ENCODE results near the gene FHDC1.
A peak's percentile ranks its signal among the peaks of the same experiment; 100 is the strongest.

FHDC1 gene

DNA sequence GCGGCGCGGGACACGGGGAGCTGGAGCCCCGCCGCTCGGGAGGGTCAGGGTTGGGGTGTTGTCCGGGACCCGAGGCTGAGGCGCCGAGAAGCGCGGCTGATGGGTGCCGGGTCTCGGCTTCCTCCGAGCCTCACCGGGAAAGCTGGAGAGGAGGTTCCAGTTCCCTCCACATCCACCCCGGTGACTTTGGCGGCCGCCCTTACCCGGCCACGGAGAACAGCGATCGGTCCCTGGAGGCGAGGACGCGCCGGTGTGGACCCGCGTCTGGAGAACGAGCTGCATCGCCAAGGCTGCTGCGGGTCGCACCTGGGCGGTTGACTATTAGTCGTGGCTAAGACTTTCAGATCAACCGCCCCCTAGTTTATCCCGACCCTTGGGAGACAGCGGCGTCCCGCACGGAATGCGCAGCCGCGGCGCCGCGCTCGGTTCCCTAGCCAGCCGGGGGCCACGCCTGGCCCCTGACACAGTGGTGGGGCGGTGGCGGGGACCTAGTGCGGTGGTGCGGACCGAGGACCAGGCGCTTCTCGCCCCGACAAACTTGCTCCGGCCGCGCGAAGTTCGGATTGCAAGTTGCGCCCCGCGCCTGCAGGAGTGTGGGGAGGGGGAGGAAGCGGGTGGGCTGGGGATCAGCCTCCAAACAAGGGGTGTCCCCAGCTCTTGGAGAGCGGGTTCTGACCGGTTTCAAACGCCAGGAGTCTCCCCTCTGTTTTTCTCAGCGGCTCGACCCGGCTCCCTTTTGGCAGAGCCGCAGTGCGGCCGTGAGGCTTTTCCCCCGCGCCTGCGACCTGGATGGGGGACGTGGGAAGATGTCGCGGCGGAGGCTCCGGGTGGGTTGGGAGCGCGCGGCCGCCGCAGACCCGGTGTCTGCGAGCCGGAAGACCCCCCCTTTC is 568 bp downstream of the FHDC1 start:
- DNase-seq (ENCODE audit: low read depth), result peak; percentile 60
- Histone ChIP-seq H3K27me3 (replicated peaks; ENCODE audit: control insufficient read depth, insufficient read depth, low read length) (peaks cover 24% of the 10 kb centered on the region), H3K36me3 (ENCODE audit: control insufficient read depth, insufficient read depth, low read length, severe bottlenecking) (no peaks in the 10 kb centered on the region), H3K4me1 (ENCODE audit: control insufficient read depth, insufficient read depth, low read length) (peaks cover 3% of the 10 kb centered on the region), H3K4me3 (ENCODE audit: low read length) (peak overlapping the region; percentile 76), H3K9ac (ENCODE audit: low read length) (peak overlapping the region; percentile 15), H3K9me3 (ENCODE audit: control insufficient read depth, low read length) (no peaks in the 10 kb centered on the region)

DNA sequence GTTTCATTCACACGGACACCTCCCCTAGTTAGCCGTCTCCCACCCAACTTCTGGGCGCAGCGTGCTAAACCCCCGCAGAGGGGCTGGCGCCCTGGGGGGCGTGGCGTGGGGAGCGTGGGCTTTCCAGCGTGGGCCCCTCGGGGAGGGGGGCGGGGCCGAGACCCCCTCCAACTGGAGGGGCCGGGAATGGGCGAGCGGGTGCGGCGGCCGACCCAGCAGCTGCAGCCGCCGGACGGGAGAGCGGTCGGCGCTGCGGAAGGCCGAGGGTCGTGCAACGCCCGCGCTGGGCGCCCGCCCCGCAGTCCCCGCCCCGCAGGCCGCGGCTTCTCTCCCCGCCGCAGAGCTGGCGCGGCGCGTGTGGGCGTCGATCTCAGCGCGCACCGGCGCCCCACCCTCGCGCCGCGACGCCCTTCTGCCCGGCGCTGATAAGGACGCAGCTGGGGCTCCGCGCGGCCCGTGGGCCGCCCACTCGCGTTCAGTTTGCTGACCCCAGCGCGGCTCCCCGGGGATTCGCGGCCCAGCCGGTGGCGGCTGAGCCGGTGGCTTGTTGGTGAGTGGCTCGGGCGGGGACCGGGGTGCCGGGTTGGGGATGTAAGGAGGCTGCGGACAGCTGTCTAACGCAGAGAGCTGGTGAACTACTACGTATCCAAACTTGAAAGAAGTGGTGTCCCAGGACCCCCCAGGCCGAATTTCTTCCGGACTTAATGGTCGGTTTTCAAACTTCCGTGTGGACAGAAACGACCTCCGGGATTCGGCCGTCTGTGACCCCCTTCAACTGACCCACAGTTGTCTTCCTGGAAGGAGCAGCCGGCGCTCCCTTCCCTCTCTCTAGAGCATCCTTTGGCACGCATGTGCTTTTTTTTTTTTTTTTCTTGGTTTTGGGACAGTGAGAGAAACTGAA is 1.5 kb downstream of the FHDC1 start:
- peak overlapping the region; percentile 76 for H3K4me3 ChIP-seq (ENCODE audit: low read length)
- H3K27me3 ChIP-seq (replicated peaks; ENCODE audit: control insufficient read depth, insufficient read depth, low read length), result peaks cover 24% of the 10 kb centered on the region
- peaks cover 3% of the 10 kb centered on the region for H3K4me1 ChIP-seq (ENCODE audit: control insufficient read depth, insufficient read depth, low read length)
- no peaks in the 10 kb centered on the region for H3K36me3 ChIP-seq (ENCODE audit: control insufficient read depth, insufficient read depth, low read length, severe bottlenecking)
- peak; percentile 75 for DNase-seq (ENCODE audit: low read depth)
- no peaks in the 10 kb centered on the region for H3K9me3 ChIP-seq (ENCODE audit: control insufficient read depth, low read length)
- peak overlapping the region; percentile 54 for H3K9ac ChIP-seq (ENCODE audit: low read length)

DNA sequence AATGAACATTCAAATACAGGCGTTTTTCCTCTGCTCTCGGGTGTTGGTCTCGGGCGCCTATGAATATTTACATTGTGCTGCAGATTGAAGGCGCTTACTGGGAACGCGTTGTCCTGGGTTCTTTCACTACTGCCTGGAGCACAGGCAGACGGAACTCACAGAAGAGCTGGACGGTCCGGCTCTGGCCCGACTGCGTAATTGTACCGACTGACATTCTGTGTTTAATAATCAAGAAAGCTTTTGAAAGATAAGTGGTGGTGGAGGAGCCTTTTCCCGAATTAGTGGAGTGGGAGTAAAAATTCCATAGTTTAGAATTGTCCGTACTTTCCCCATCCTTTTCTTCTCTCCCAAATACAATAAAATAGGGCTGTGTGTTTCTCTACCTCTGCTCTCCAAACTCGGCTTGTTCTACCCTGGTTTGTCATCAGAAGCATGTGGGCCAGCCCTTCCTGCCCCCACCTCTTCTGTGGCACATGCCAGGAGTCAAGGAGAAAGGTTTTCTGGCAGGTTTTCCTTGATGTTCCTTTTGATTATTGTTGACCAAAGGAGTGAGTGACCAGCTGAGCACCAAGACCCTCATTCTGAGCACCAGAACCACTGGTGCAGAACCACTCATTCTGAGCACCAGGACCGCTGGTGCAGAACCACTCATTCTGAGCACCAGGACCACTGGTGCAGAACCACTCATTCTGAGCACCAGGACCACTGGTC is 2.3 kb downstream of the FHDC1 start:
- DNase-seq (ENCODE audit: low read depth), result peak; percentile 57
- Histone ChIP-seq H3K4me3 (ENCODE audit: low read length) (peak overlapping the region; percentile 76), H3K27me3 (replicated peaks; ENCODE audit: control insufficient read depth, insufficient read depth, low read length) (peaks cover 24% of the 10 kb centered on the region)

DNA sequence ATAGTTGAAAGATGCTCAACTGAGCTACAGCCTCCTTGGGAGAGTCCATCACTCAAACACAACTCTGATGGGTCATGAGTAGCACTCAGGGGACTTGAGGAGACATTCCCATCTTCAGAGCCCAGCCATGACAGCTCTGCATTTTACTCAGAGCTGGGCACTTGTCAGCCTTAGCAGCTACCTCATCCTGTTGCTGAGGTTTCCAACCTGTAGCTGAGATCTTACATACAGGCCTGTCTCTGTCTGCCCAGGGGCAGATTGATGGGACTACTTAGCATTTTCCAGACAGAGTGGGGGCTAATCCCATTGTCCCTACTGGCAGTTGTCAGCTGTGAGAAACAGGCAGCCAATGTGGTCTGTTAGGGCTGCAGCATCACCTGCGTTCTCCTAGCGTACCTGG is 3.5 kb downstream of the FHDC1 start:
- Histone ChIP-seq H3K4me3 (ENCODE audit: low read length) (no peak overlapping the region), H3K9me3 (ENCODE audit: control insufficient read depth, low read length) (no peaks in the 10 kb centered on the region), H3K4me1 (ENCODE audit: control insufficient read depth, insufficient read depth, low read length) (peaks cover 18% of the 10 kb centered on the region), H3K9ac (ENCODE audit: low read length) (no peak overlapping the region), H3K27me3 (replicated peaks; ENCODE audit: control insufficient read depth, insufficient read depth, low read length) (peaks cover 24% of the 10 kb centered on the region), H3K36me3 (ENCODE audit: control insufficient read depth, insufficient read depth, low read length, severe bottlenecking) (no peaks in the 10 kb centered on the region)
- DNase-seq (ENCODE audit: low read depth), result no peak

More for the DNA sequence above, 2.3 kb downstream of the FHDC1 start:
- H3K4me1 ChIP-seq (ENCODE audit: control insufficient read depth, insufficient read depth, low read length), result peaks cover 5% of the 10 kb centered on the region
- H3K9me3 ChIP-seq (ENCODE audit: control insufficient read depth, low read length), result no peaks in the 10 kb centered on the region
- H3K36me3 ChIP-seq (ENCODE audit: control insufficient read depth, insufficient read depth, low read length, severe bottlenecking), result no peaks in the 10 kb centered on the region
- peak overlapping the region; percentile 54 for H3K9ac ChIP-seq (ENCODE audit: low read length)

DNA sequence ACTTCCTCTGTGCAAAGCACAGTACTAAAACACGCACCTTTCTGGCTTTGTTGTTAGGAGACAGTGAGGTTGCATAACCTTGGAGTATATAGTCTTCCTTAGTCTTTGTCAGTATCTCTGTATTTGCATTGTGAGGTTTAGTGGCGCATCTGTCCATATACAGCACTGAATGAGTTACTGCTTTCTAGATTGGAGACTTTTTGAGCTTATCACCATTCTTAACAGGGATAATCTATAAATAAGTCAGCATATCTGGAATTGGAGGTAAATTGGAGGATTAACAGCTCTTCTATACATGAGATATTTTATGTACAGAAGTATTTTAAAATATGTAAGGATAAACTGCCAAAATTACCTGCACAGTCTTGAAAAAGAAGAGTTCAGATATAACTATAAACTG is 4.3 kb downstream of the FHDC1 start:
- no peak for DNase-seq (ENCODE audit: low read depth)
- H3K9me3 ChIP-seq (ENCODE audit: control insufficient read depth, low read length), result no peaks in the 10 kb centered on the region
- H3K36me3 ChIP-seq (ENCODE audit: control insufficient read depth, insufficient read depth, low read length, severe bottlenecking), result no peaks in the 10 kb centered on the region
- no peak overlapping the region for H3K4me3 ChIP-seq (ENCODE audit: low read length)
- peaks cover 24% of the 10 kb centered on the region for H3K27me3 ChIP-seq (replicated peaks; ENCODE audit: control insufficient read depth, insufficient read depth, low read length)
- no peak overlapping the region for H3K9ac ChIP-seq (ENCODE audit: low read length)
- peaks cover 21% of the 10 kb centered on the region for H3K4me1 ChIP-seq (ENCODE audit: control insufficient read depth, insufficient read depth, low read length)

DNA sequence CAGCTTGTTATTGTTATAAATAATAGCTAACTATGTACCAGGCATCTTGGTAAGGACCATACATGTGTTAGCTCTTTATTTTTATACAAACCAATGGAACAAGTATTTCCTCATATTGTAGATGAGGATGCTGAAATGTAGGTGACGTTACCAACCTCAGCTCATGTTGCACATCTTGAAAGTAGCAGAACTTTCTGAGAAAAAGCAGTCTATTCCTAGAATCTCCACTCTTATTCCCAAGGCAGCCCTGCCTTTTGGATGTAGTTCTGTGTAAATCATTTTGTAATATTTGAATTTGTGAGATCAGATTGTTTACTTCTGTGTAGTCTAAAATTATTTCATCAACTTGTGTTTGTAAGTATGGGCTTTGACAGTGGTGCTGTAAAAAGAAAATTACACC is 5.3 kb downstream of the FHDC1 start:
- DNase-seq (ENCODE audit: low read depth), result no peak
- no peak overlapping the region for H3K4me3 ChIP-seq (ENCODE audit: low read length)
- peaks cover 24% of the 10 kb centered on the region for H3K27me3 ChIP-seq (replicated peaks; ENCODE audit: control insufficient read depth, insufficient read depth, low read length)
- H3K9me3 ChIP-seq (ENCODE audit: control insufficient read depth, low read length), result no peaks in the 10 kb centered on the region
- no peaks in the 10 kb centered on the region for H3K36me3 ChIP-seq (ENCODE audit: control insufficient read depth, insufficient read depth, low read length, severe bottlenecking)
- peaks cover 21% of the 10 kb centered on the region for H3K4me1 ChIP-seq (ENCODE audit: control insufficient read depth, insufficient read depth, low read length)
- H3K9ac ChIP-seq (ENCODE audit: low read length), result no peak overlapping the region

DNA sequence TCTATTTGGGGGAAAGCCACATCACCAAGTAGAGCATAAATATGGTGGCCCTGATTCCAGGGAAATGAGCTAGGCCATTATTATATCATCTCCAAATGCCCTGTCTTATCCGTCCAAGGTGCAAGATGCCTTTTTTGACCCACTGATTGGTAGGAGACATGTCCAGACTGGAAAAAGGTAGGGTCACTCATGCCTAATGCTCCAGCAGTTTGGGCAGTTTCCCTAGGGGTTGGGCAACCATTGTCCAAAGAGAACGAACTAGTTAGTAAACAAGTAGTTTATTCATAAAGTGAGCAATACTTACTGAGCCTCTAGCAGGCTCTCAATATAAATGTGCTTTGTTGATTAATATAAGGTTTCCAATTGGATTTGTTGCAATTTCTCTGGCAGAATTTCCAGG is 6.2 kb downstream of the FHDC1 start:
- no peak overlapping the region for H3K4me3 ChIP-seq (ENCODE audit: low read length)
- H3K27me3 ChIP-seq (replicated peaks; ENCODE audit: control insufficient read depth, insufficient read depth, low read length), result peaks cover 24% of the 10 kb centered on the region
- no peak overlapping the region for H3K9ac ChIP-seq (ENCODE audit: low read length)
- peaks cover 21% of the 10 kb centered on the region for H3K4me1 ChIP-seq (ENCODE audit: control insufficient read depth, insufficient read depth, low read length)
- no peaks in the 10 kb centered on the region for H3K36me3 ChIP-seq (ENCODE audit: control insufficient read depth, insufficient read depth, low read length, severe bottlenecking)
- no peaks in the 10 kb centered on the region for H3K9me3 ChIP-seq (ENCODE audit: control insufficient read depth, low read length)
- DNase-seq (ENCODE audit: low read depth), result no peak

DNA sequence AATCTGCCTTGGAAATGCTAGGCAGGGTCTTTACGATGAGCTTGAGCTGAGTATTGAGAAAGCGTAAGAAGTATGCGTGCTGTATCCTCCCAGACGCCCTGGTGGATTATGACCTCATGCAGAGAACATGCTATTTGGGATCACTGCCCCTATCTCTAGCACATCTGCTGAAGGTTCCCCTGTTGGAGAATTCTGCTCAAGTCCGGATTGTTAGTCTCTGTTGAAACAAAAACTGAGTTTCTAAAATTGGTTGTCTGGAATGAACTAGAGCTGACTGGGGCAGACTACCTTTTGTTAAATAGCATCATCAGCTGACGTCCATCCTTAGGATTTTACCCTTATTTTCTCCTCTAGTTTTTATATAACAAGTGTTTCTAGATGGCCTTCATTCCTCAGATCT is 7.5 kb downstream of the FHDC1 start:
- no peaks in the 10 kb centered on the region for H3K36me3 ChIP-seq (ENCODE audit: control insufficient read depth, insufficient read depth, low read length, severe bottlenecking)
- DNase-seq (ENCODE audit: low read depth), result peak; percentile 85
- no peak overlapping the region for H3K9ac ChIP-seq (ENCODE audit: low read length)
- peaks cover 18% of the 10 kb centered on the region for H3K4me1 ChIP-seq (ENCODE audit: control insufficient read depth, insufficient read depth, low read length)
- peaks cover 18% of the 10 kb centered on the region for H3K27me3 ChIP-seq (replicated peaks; ENCODE audit: control insufficient read depth, insufficient read depth, low read length)
- H3K9me3 ChIP-seq (ENCODE audit: control insufficient read depth, low read length), result no peaks in the 10 kb centered on the region
- peak overlapping the region; percentile 11 for H3K4me3 ChIP-seq (ENCODE audit: low read length)

DNA sequence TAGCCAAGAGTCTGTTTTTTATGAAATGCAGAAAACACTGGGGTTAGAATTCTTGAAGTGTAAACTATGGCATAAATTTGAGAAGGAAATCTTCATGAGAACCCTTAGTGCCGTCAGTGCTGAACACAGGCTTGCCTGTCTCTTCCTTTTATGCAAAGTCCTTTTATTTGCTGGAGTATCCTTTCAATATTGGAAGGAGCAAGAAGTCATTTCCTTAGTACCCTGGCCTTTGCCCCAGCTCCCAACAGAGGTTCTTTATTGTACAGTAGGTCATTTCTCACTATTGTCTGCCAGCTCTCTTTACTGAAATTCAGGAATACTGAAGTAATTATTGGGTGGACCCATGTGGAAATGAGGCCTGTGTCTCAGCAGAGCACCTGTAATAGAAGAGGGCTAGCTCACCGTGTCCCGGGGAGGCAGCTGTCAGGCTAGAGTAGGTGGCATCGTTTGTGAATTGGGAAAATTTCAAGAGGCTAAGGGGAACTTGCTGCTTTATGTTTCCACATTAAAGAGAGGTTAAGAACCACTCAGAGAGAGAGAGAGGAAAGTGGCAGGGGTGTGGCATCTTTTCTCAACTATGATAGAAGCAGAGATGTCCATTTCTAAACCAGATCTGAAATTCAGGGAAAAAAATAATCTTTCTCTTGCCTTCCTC is 8.7 kb downstream of the FHDC1 start:
- no peak for DNase-seq (ENCODE audit: low read depth)
- H3K9ac ChIP-seq (ENCODE audit: low read length), result no peak overlapping the region
- H3K4me3 ChIP-seq (ENCODE audit: low read length), result no peak overlapping the region
- H3K9me3 ChIP-seq (ENCODE audit: control insufficient read depth, low read length), result no peaks in the 10 kb centered on the region
- peaks cover 18% of the 10 kb centered on the region for H3K4me1 ChIP-seq (ENCODE audit: control insufficient read depth, insufficient read depth, low read length)
- H3K36me3 ChIP-seq (ENCODE audit: control insufficient read depth, insufficient read depth, low read length, severe bottlenecking), result no peaks in the 10 kb centered on the region
- H3K27me3 ChIP-seq (replicated peaks; ENCODE audit: control insufficient read depth, insufficient read depth, low read length), result peaks cover 7% of the 10 kb centered on the region

DNA sequence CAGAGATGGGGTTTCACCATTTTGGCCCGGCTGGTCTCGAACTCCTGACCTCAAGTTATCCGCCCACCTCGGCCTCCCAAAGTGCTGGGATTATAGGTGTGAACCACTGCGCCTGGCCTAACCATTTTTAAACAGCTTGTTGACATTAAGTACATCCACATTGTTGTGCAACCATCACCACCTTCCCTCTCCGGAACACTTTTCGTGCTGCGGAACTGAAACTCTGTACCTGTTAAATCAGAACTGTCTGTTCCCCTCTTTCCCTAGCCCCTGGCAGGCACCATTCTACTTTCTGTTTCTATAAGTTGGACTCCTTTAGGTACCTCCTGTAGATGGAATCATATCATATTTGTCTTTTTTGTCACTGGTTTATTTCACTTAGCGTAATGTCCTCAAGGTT is 9.5 kb downstream of the FHDC1 start:
- H3K4me3 ChIP-seq (ENCODE audit: low read length), result no peak overlapping the region
- peaks cover 18% of the 10 kb centered on the region for H3K4me1 ChIP-seq (ENCODE audit: control insufficient read depth, insufficient read depth, low read length)
- DNase-seq (ENCODE audit: low read depth), result no peak
- no peak overlapping the region for H3K9ac ChIP-seq (ENCODE audit: low read length)
- no peaks in the 10 kb centered on the region for H3K9me3 ChIP-seq (ENCODE audit: control insufficient read depth, low read length)
- H3K27me3 ChIP-seq (replicated peaks; ENCODE audit: control insufficient read depth, insufficient read depth, low read length), result peaks cover under 1% of the 10 kb centered on the region
- H3K36me3 ChIP-seq (ENCODE audit: control insufficient read depth, insufficient read depth, low read length, severe bottlenecking), result no peaks in the 10 kb centered on the region

All from adipocyte (in vitro differentiated cells).